Stimulated activated CD4-positive, alpha-beta T cell treated with anti-CD3 and anti-CD28 coated beads, Interleukin-2, amount 100 ng/mL, for 24 hours (primary cell): ENCODE results near the gene DLG5.

Experiments used
- DNase-seq, 2 donors: peaks; one replicate each; pipeline ENCODE4 v3.0.0-alpha.2; 2020

Gene DLG5

DNA sequence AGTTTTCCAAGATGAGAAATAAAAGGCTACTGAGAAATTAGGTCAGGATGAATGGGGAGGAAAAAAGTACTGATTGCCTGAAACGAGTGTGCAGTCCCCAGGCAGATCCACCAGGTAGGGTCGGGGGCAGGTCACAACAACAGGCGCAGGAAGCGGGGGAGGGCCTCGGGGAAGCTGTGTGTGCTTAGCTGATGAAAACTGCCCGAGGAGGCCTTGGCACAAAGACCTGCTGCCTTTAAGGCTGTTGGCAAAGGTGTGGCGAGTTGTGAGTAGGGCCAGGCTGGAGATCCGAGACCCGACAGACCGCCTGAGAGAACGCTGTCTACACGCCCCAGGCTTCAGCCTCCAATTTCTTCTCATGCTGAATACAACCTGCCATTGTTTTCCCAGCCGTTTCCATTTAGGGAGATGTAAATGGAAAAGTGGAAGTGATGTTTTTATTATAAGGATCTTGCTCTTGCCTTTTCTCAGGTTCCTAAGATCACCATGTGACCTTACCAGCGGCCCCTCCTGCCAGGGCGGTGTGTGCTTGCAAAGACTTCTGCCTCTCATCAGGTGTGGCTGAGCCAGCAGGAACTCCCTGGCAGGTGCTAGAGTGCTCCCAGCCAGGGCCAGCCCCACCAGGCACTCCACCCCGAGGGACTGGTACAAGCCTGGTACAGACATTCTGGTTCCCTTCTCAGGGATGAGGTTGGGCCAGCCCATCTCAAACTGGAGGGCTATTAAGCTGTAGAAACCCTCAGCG, 60.8 kb downstream of the DLG5 start:
- DNase-seq = no peak

DNA sequence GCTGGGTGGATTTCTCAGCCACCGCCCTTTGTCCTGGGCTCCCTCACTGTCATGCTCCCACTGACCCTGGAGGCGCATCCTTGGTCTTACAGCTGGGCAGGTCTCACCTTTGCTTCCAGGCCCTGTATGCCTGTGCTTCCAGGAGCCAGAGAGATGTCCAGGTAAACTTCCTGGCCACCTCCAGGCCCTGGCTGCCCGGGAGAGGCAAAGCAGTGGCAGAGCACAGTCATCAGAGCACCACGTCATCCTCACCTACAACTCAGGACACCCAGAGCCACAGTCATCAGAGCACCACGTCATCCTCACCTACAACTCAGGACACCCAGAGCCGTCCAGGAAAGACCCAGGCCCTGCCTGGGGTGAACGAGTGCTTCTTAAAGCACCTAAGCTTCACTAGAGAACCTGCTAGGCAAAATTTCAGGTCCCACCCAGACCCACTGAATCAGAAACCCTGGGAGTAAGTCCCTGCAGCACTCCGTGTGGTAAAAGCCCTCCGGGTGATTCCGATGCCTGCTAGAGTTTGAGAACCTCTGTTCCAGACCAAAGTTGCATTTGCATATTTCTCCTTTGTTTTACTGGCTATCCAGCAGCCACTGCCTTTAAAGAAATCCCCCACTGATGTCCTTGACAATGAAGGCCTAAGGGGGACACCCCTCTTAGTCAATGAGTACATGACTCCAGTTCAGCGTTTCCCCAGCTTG, 62.3 kb downstream of the DLG5 start:
- no peak for DNase-seq

DNA sequence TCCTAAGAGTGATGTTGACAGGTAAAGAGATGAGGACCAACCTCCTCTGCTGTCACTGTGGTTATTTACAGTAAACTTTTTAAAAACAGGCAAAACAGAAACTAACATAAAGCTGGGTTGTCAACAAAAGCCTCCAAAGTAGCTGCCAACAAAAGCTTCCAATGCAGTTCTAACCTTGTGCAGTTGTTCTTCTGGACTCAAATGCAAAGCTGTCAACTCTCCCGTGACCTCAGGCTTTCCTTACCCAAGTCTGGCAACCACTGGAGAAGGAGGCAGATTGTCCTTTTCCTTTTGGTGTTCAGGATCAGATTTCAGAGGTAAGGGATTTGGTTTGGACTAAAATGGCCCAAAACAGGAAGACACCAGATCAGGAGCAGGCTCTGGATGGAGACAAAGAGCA, 63.1 kb downstream of the DLG5 start:
- DNase-seq = no peak

DNA sequence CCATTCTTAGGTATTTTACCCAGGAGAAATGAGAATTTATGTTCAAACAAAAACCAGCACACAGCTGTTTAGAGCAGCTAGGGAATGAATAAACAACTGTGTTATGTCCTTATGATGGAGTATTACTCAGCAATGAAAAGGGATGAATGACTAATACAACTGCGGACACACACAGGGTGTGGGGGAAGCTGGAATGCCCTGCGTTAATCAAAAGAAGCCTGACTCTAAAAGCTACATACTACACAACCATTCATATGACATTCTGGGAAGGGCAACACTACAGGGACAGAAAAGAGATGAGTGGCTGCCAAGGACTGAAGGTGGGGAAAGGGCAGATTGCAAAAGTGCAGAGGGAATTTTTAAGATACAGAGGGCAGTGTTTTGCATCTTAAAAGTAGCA, 64.0 kb downstream of the DLG5 start:
- DNase-seq = no peak

DNA sequence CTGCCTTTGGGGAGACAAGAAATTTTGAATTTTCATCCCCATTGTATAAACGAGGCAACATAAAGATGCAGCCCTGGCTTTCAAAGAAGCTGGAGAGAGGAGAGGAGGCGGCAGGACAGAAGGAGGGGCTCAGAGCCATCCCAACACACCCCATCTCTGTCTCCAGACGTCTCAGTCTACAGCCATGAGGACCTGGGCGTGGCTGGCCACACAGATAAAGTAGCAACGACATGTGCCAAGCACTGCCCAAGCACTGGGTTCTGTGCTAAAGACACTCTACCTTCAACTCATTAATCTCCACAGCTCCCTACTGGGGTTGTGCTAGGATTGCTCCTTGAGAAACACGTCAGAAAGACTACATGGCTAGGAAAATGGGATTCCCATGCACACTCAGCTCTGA, 65.2 kb downstream of the DLG5 start:
- DNase-seq = no peak

DNA sequence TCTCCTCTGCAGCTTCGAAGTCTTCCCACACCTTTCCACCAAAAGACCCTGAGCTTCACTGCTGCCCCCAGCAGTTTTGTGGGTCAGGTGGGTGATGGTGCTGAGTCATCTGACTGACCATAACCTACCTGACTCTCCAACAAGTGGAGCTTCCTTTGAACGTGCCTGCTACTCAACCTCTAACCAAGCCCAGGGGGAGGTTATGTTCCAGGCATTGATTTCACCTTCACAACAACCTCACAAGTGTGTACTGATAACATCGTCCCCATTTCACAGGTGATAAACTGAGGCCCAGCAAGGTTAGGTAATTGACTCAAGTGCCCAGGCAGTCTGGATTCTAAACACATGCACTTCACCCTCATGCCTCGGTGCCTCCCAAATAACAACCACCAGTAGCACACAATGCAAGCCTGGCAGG, 66.7 kb downstream of the DLG5 start:
- DNase-seq = no peak

DNA sequence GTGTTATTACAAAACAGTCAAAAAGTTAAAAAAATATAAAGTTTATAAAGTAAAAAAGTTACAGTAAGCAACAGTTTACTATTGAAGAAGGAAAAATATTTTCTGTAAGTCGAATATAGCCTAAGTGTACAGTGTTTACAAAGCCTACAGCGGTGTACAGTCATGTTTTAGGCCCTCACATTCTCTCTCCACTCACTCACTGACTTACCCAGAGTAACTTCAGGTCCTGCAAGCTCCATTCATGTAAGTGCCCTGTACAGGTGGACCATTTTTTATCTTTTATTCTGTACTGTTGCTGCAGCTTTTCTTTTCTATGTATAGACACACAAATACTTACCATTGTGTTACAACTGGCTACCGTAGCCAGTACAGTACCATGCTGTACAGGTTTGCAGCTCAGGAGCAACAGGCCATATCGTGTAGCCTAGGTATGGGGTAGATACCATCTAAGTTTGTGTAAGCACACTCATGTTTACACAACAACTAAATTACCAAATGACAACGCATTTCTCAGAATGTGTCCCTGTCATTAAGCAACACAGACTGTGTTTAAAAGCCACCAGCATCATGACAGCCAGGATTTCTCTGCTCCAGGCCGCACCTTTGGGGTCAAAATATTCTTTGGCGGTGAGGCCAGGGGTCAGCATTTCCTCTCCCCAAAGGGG, 67.2 kb downstream of the DLG5 start:
- DNase-seq = no peak

DNA sequence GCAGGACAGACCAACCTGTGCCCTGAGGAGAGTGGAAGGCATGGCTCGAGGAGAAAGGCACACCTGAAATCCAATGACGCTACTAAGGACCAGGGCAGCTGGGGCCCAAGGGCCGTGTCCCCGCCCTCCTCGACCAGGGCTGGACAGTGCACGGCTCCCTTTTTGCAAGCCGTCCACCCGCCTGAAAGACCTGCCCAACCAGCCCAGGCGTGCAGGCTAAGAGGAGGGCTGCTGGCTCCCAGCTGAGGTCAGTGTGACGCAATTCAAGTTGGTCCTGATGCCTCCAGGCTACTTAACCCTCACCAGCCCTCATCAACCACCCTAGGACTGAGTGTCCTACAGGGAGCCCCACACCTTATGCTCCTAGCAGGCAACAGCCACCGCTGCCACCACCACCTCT, 69.3 kb downstream of the DLG5 start:
- DNase-seq = no peak

DNA sequence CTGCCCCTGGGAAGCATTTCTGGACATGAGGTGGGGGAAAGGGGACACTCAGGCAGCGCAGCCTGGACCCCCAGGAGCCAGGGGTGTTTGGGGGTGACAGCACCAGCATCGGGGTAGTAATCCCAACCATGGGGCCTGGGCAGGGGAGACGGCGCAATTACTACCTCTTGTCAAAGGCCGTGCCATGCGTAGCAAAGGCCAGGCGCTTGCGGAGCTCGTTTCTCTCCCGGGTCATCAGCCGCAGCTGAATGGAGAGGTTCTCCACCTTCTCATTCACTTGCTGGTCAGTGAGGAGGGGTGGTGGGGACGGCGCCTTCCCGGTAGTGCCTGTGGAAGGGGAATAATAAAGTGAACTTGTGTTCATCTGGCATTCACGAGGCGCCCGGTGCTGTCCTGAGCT, 70.0 kb downstream of the DLG5 start:
- DNase-seq = no peak

DNA sequence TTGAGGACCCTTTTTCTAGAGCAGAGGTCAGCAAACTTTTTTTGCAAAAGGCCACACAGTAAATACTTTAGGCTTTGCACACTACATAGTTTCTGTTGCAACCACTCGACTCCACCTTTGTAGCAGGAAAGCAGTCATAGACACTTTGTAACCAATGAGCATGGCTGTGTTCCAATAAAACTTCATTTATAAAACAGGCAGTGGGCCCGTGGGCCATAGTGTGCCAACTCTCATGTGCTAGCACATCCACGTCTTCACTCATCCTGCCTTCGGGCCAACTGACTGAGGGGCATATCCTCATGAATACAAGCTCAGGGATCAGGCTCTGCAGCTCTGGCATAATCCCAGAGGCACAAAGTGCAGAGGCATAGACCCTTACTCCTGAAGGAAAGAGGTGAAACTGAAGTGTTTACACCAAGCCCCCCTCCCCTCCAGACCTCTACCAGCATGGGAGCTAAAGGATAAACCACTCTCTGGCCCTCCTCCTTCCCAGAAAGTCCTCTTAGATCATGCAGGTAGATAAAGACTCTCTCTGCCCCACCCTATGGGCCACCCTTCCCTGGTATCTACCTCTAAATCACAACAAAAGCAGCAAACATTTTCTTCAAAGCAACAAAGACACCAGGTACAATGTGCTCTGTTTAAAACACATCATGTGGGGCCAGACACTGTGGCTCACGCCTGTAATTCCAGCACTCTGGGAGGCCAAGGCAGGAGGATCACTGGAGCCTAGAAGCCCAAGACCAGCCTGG, 71.0 kb downstream of the DLG5 start:
- DNase-seq = no peak

DNA sequence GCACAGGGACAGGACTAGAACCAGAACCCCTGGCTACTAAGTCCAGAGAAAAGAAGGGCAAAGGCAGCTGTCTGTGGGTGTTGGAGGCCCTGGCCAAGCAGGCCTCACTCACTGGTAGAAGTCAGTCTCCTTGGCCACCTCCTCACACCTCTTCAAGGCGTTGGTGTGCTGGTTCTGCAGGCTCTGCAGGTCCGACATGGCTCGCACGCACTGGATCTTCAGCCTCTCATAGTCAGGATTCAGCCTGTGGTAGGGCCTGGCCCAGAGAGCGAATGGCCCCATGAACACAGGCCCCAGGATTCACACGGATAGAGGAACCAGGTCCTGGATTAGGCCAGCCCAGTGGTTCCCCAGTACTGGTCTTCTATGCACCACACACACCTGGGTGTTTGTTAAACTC, 72.4 kb downstream of the DLG5 start:
- DNase-seq = no peak

DNA sequence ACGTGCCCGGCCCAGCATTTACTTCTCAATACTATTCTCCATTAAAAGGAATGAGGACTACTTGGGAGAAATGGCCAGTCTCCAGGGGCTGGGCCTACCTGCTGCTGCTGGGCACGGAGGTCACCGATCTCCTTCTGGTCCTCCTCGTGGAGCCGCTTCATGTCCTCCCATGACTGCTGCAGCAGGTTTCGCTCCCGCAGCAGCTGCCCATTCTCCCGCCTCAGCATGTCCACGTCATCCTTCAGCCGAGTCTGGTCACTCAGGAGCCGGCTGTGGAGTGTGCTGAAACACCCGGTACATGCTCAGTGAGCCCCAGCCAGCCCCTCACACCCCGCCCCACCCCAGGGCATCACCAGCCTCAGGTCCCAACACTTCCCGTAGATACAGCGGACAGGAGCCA, 73.3 kb downstream of the DLG5 start:
- DNase-seq = no peak

DNA sequence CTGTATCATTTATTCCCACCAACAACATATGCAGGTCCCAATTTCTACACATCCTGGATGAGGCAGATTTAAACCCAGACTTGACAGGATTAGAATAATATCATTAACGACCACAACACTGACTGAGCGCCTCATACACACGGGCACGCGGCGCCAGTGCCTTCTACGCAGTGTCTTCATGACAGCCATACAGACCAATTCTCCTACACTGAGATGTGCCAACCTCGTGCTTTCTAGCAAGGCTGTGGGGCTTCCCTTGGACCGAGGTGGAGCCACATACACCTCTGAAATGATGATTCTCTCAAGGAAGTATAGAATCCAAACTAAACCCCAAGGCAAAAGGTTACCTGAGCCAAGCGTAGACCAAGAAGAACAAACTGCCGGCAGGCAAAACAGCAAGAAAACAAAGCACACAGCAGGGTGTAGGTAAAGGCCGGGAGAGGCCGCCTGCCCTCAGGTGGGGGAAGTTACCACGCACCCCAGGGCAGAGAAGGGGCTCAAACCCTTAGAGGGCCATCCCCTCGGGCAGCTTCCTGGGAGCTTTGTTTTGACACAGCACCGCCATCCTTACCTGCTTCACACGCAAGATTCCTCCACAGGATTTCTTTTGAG, 75.8 kb downstream of the DLG5 start:
- DNase-seq = no peak

DNA sequence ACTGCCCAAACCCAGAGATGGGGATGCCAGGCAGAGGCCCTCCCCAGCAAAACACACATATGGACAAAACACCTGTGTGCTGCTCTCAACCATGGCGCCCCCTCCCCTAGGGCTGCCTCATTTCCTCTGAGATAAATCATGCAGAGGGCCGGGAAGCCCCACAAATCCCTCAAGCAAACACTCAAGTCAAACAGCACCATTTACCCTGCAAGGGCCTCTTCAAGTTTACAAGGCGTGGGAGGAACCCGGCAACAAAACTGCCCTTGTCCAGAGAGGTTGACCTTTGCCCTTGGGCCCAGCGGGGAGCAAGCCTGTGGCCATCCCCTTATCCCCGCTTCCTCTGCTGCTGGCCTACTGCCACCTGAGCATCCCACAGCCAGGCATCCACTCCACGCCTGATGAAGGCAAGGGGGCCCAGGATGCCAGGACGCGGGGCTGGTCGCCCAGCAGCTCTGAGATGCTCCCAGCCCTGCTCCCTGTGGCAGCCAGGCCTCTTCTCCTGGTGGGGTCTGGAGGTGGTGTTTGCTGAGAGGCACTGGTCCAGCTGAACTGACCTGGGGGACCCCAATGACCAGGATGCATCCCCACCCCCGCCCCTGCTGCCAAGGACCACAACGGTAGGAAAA, 77.4 kb downstream of the DLG5 start:
- no peak for DNase-seq

DNA sequence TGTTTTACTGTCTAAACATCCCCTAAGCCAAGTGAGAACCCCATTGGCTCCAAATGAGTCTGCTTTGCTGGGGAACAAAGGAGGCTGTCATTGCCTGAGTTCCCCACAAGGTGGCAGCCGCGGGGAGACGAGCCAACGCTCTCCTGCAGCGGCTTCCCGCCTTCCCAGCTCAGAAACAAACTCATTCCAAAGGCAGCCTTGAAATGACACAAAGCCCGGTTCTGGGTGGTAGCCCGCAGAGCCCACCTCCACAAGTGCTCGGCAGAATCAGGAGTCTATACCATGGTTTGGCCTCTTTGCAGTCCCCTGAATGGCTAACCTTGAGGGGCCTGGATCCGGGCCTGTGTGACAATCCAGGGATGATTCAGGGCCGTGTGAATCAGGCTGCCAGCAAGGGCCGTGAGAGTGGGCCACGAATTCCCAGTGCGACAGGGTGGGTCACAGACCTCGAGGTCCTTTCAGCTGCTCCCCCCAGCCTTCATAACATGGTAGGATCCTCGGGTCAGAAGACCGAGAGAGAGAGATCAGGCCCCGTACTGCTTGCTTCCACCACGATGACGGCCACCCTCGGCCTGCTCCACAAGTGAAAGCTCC, 79.7 kb downstream of the DLG5 start:
- DNase-seq = peak; percentile 69 to 77

DNA sequence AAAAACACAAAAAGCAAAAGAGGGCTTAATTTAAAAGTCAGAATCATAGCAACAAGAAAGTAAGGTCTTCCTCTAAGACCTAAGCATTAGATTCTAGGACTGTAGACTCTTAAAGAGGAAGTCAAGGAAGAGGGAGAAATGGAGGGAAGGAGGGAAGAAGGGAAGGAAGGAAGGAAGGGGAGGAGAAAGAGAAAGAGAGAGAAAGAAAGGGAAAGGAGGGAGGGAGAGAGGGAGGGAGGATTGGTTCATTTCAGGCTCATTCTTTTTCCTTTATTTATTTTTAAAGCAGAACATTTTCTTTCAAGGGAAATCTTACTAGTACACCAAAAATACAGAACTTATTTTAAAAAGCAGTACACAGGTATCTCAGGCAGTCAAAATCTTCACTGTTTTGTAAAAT, 81.1 kb downstream of the DLG5 start:
- no peak for DNase-seq

DNA sequence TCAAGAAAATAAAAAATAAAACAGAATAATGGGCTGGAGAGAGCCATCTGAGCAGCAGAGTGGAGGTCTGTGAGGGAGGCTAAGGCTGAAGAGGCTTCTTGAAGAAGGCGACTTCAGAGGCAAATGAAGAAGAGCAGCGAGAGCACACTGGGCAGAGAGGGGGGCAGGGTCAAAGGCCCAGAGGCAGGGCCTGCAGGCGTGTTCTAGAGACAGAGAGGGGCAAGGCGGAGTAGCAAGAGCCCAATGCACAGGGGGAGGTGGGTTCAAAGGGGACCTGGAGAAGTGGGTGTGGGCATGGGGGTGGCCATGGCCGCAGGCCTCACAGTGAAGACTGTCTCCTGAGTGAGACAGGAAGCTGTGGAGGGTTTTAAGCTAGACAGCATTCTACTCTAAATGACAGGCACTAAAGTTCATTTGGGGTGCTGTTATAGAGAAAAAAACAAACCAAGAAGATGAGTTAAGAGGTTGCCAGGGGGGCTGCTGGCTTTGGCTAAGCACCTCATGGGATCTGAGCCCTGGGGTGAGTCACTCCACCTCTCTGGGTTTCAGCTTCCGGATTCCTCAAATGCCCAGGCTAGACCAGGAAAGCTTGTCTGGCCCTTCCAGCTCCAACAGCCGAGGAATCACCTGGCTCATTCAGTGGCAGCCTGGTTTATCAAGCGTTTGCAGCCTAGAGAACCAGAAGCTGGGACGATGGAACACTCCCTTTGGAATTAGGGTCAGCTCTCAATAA, 81.7 kb downstream of the DLG5 start:
- DNase-seq = no peak

DNA sequence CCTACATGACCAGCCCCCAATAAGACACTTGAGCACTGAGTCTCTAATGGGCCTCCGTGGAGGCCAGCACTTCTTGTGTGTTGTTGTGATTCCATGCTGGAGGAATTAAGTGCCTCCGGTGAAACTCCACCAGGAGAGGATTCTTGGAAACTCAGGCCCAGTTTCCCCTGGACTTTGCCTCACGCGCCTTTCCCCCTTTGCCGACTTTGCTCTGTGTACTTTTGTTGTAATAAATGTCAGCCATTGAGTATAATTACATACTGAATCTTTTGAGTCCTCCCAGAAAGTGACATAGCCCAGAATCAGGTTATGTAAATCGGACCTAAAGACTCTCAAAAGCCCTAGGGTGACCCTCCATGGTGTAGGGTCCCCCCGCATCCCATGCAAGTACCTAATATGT, 82.4 kb downstream of the DLG5 start:
- no peak for DNase-seq

DNA sequence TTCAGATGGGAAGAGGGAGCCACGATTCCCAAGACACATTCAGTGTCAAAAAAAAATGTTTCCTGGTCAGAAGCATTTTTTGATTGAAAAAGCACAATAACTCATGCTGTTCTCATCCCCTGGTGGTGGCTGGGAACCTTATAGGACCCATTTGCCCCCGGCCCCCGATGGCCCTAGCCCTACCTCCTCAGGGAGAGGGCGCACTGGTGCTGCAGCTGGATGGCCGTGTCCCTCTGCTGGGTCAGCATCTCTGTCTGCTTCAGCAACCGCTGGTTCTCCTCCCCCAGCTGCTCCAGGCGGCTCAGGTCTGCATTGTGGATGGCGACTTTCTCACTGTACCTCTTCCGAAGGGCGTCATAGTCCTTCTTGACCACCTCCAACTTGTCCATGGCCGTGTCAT, 83.3 kb downstream of the DLG5 start:
- no peak for DNase-seq

DNA sequence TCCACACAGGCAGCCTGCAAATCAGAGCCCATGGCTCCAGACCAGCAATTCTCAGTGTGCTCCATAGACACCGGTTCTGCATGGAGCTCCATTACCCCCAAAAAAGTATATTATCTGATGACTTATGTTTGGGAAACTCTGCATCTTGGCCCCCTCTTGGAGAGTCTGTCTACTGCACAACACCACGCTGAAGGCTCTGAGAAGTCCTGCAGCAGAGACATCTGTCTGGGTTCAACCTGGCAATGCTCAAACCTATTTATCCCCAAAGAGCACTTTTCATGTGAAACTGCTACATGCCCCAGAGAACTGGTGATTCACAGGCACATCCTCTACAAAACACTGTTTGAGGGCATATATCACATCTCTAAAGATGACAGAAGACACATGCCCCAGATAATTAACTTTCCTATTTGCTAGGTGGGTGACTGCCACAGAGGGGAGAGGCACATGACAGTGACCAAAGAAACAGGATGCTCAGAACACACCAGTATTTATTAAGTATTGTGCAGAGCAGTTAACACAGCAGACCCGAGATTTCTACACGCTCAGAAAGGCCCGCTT, 83.8 kb downstream of the DLG5 start:
- DNase-seq = no peak
